Activated naive CD8-positive, alpha-beta T cell (primary cell): ENCODE measurements around the gene ARL5C.
"Not testable (repeated sequence)": the region's sequence is repeated elsewhere in the genome, so short reads cannot be mapped to it uniquely, and the experiment has no call there.

Experiments
- H3K27ac Mint-ChIP-seq: one replicate; pipeline ENCODE4 v1.8.0; 2021; ENCODE audit warnings: mixed read lengths
- H3K27me3 Mint-ChIP-seq: one replicate; pipeline ENCODE4 v1.8.0; 2021; ENCODE audit warnings: mixed read lengths
- H3K36me3 Mint-ChIP-seq: one replicate; pipeline ENCODE4 v1.8.0; 2021; ENCODE audit warnings: mixed read lengths
- H3K4me1 Mint-ChIP-seq: one replicate; pipeline ENCODE4 v1.8.0; 2021; ENCODE audit warnings: low read depth, mixed read lengths
- H3K4me3 Mint-ChIP-seq: one replicate; pipeline ENCODE4 v1.8.0; 2021; ENCODE audit warnings: mild to moderate bottlenecking, mixed read lengths
- H3K9me3 Mint-ChIP-seq: one replicate; pipeline ENCODE4 v1.8.0; 2021; ENCODE audit warnings: low read depth, mixed read lengths

Gene ARL5C

DNA sequence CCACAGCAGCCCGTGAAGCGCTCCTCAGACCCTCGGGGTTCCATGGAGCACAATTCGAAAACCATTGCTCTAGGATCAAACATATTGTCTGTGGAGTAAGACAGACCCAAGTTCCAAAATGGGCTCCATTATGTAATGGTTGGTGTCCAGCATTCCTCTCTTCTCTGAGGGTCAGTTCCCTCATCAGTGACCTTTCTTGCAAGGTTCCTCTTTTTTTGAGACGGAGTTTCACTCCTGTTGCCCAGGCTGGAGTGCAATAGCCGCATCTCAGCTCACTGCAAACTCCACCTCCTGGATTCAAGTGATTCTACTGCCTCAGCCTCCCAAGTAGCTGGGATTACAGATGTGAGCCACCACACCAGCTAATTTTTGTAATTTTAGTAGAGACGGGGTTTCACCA is 43.0 kb downstream of the ARL5C start:
- H3K4me3 Mint-ChIP-seq = no peak overlapping the region
- no peaks in the 10 kb centered on the region for H3K9me3 Mint-ChIP-seq
- no peak overlapping the region for H3K27ac Mint-ChIP-seq
- H3K4me1 Mint-ChIP-seq = peaks cover 6% of the 10 kb centered on the region
- no peaks in the 10 kb centered on the region for H3K36me3 Mint-ChIP-seq
- H3K27me3 Mint-ChIP-seq = no peaks in the 10 kb centered on the region

DNA sequence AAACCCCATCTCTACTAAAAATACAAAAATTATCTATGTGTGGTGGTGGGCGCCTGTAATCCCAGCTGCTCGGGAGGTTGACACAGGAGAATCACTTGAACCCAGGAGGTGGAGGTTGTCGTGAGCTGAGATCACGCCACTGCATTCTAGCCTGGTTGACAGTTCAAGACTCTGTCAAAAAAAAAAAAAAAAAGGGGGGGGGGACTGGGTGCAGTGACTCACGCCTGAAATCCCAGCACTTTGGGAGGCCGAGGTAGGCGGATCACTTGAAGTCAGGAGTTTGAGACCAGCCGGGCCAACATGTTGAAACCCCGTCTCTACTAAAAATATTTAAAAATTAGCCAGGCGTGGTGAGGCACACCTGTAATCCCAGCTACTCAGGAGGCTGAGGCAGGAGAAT is 44.0 kb downstream of the ARL5C start:
- not testable (repeated sequence) for H3K36me3 Mint-ChIP-seq, H3K4me1 Mint-ChIP-seq, H3K27ac Mint-ChIP-seq, H3K27me3 Mint-ChIP-seq, H3K4me3 Mint-ChIP-seq, H3K9me3 Mint-ChIP-seq

DNA sequence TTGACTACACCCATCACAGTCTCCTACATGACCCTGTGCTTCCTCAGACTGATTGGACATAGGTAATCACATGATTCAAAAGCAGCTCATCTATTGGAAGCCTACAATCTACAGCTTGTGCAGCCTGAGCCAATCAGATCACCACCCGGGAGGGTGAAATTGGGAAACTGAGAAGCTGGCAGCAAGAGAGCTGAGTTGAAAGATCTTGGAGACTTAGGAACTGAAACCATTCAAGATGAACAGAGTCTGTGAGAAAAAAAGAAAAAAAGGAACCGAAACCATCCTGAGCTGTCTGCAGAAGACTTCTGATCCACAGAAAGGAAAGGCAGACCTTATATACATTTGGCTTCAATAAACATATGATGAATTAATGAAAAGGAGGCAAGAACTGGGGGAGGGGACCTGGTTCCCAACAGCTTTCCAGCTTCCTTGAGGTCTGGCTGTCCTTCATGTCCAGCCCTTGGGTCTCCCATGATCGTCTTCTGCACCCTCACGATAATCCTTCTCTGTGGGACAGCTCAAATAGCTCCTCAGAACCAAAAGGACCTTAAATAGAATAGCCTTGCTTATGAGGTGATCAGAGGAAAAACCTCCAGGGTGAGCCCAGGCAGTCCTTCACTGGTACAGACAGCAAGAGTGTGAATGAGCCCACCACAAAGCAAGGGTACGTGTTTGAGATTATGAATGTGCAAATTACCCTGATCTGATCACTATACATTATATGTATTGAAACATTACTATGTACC is 47.1 kb downstream of the ARL5C start:
- H3K36me3 Mint-ChIP-seq = no peaks in the 10 kb centered on the region
- peaks cover 7% of the 10 kb centered on the region for H3K4me1 Mint-ChIP-seq
- no peak overlapping the region for H3K4me3 Mint-ChIP-seq
- no peaks in the 10 kb centered on the region for H3K27me3 Mint-ChIP-seq
- H3K9me3 Mint-ChIP-seq = no peaks in the 10 kb centered on the region
- H3K27ac Mint-ChIP-seq = no peak overlapping the region

DNA sequence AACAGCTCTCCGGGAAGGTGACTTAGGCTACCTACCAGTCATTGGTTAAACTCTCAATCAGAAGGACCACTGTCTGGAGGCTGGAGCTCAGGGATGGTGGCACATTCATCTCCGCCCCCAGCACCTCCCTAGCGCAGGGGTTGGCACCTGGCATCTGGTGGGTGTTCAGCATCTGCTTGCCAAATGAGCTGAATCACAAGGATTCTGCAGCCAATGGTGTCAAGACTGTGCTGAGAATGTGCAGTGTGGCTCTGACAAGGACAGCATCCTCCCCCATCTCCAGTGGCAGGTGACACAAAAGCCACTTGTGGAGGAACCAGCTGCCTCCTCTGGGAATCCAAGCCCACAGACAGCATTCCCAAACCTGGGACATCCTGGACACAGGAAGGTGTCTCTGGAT is 49.7 kb downstream of the ARL5C start:
- Mint-ChIP-seq H3K27ac (no peak overlapping the region), H3K4me1 (peaks cover 7% of the 10 kb centered on the region), H3K9me3 (no peaks in the 10 kb centered on the region), H3K36me3 (no peaks in the 10 kb centered on the region), H3K27me3 (no peaks in the 10 kb centered on the region), H3K4me3 (no peak overlapping the region)

- Mint-ChIP-seq H3K4me1 (peaks cover 7% of the 10 kb centered on the region), H3K4me3 (no peak overlapping the region), H3K36me3 (no peaks in the 10 kb centered on the region), H3K27me3 (no peaks in the 10 kb centered on the region), H3K27ac (no peak overlapping the region), H3K9me3 (no peaks in the 10 kb centered on the region)
Measured at GRCh38 chr17:39115135-39115534, 50.8 kb downstream of the ARL5C start.

DNA sequence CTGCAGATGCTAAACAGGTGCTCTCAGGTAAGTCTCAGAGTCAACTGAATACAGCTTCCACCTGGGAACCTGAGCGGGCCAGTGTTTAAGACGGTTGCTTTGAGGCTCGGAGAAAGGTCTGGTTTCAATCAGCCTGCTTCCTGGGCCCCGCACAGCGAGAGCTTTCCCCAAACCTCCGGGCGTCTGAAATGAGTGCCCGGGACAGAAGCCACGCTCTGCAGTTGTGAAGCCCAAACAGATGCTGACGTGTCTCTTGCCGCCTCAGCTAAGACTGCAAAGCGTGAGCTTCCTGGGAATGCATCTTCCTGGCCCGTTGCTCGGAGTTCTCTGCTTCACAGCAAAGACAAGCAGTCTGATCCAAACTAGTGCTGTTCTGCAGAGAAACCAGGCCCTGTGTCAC is 51.2 kb downstream of the ARL5C start:
- H3K9me3 Mint-ChIP-seq = no peaks in the 10 kb centered on the region
- no peak overlapping the region for H3K27ac Mint-ChIP-seq
- no peaks in the 10 kb centered on the region for H3K36me3 Mint-ChIP-seq
- peaks cover 7% of the 10 kb centered on the region for H3K4me1 Mint-ChIP-seq
- H3K4me3 Mint-ChIP-seq = no peak overlapping the region
- H3K27me3 Mint-ChIP-seq = no peaks in the 10 kb centered on the region

DNA sequence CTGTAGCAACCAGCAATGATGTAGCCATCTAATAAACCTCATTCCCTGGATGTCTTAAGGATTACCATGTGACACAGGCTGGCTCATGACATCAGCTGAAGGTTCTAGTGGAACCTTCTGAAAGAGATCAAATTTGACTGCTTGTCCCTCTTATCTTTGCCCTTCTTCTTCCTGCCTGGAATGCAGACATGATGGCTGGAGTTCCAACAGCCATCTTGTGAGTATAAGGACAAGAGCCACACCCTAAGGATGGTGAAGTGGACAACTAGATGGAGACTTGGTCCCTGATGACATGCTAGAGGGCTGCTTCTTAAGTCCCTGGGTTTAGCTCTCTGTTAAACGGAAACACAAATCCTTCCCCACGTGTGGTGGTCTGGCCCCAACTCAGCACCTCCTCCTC is 52.1 kb downstream of the ARL5C start:
- Mint-ChIP-seq H3K27me3 (no peaks in the 10 kb centered on the region), H3K4me1 (peaks cover 7% of the 10 kb centered on the region), H3K36me3 (no peaks in the 10 kb centered on the region)

DNA sequence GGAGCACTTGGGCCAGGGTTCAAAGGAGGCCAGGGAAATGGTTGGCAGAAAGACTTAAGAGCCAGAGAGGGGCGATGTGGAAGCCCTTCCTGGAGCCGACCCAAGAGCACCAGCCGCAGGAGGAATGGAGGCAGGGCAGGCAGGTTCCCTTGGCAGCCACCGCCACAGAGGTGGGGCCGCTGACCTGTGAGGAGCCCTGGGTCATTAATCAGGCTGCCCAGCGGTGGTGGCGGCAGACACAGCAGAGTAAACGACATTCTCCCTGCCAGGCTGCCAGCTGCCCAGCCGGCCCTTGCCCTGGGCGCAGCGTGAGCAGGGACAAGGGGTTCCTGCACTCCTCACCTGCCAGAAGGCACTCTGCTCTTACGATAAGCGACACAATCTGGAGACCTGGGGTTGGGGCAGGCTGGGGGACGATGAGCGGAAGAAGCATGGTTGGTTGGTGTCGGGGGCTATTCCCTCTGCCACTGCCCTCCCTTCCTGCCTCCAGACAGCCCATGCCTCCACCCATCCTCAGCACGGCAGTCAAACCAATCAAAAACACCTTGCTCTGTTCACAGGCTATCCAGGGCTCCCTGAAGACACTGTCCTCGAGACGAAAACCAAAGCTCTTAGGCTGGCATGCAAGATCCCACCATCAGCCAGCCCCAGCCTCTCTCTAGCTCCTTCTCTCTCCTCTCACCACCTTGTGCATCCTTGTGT is 55.4 kb downstream of the ARL5C start:
- H3K4me3 Mint-ChIP-seq = no peak overlapping the region
- H3K36me3 Mint-ChIP-seq = no peaks in the 10 kb centered on the region
- H3K4me1 Mint-ChIP-seq = peaks cover 1% of the 10 kb centered on the region
- no peaks in the 10 kb centered on the region for H3K27me3 Mint-ChIP-seq
- no peaks in the 10 kb centered on the region for H3K9me3 Mint-ChIP-seq
- no peak overlapping the region for H3K27ac Mint-ChIP-seq

More for the DNA sequence above, 52.1 kb downstream of the ARL5C start:
- no peak overlapping the region for H3K27ac Mint-ChIP-seq
- no peaks in the 10 kb centered on the region for H3K9me3 Mint-ChIP-seq
- H3K4me3 Mint-ChIP-seq = no peak overlapping the region

- no peak overlapping the region for H3K27ac Mint-ChIP-seq
- no peaks in the 10 kb centered on the region for H3K9me3 Mint-ChIP-seq
- H3K36me3 Mint-ChIP-seq = peaks cover 2% of the 10 kb centered on the region
- H3K4me1 Mint-ChIP-seq = peaks cover 1% of the 10 kb centered on the region
- H3K4me3 Mint-ChIP-seq = no peak overlapping the region
- no peaks in the 10 kb centered on the region for H3K27me3 Mint-ChIP-seq
Measured at GRCh38 chr17:39108461-39109375, 57.2 kb downstream of the ARL5C start.

- Mint-ChIP-seq H3K36me3 (peaks cover 2% of the 10 kb centered on the region), H3K27ac (no peak overlapping the region), H3K4me1 (peaks cover 1% of the 10 kb centered on the region), H3K9me3 (no peaks in the 10 kb centered on the region), H3K27me3 (no peaks in the 10 kb centered on the region), H3K4me3 (no peak overlapping the region)
Measured at GRCh38 chr17:39107973-39108372, 58.0 kb downstream of the ARL5C start.

DNA sequence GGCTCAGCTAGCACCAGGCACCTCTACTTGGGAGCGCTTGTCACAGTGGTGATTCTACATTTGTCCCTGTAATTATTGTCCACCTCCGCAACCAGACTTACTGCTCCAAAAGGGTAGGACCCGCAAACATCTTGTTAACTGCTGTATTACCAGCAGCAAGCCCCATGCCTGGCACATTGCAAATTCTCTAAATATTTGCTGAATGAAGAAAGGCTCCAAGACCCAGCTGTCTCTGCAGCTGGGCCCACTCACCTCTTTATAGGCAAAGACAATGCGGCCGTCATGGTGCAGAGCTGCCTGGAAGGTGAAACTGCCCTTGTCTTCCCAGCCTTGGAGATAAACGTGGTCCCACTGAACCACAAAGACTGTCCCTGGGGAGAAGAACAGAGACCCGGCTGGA is 58.8 kb downstream of the ARL5C start:
- Mint-ChIP-seq H3K4me3 (no peak overlapping the region), H3K9me3 (no peaks in the 10 kb centered on the region), H3K4me1 (peaks cover 8% of the 10 kb centered on the region), H3K36me3 (peaks cover 2% of the 10 kb centered on the region), H3K27ac (no peak overlapping the region), H3K27me3 (no peaks in the 10 kb centered on the region)
